Breast epithelium (tissue), 4 donors: Measurements from ENCODE around the gene GAB2. TPM values are rescaled to one million over a fixed set of nuclear protein-coding genes. Genes with fewer than 3 reads are reported as not detected.
A peak's percentile ranks its signal among the peaks of the same experiment; 100 is the strongest.

ENCODE experiments used
- DNase-seq, 2 donors: peaks; one replicate each; pipeline ENCODE4 v3.0.0-alpha.2; 2019; ENCODE audit warnings: low spot score in 2 of 2
- H3K27ac ChIP-seq, 2 donors: fragments of 200-600 bp; sonication (generic) in 1 of 2; one replicate each; pipeline ENCODE4 v1.5.1; 2016 to 2019; ENCODE audit warnings: mild to moderate bottlenecking in 1 of 2
- H3K27me3 ChIP-seq, 2 donors: fragments of 200-600 bp; sonication (generic) in 1 of 2; one replicate each; pipeline versions ENCODE4 v1.5.1 to v1.6.0; 2017 to 2019; ENCODE audit warnings: control low read depth in 1 of 2, mild to moderate bottlenecking in 1 of 2
- H3K36me3 ChIP-seq: fragments of 200-600 bp; one replicate; pipeline ENCODE4 v1.5.1; 2019
- H3K4me1 ChIP-seq, 2 donors: fragments of 200-600 bp; sonication (generic); one replicate each; pipeline ENCODE4 v1.5.1; 2016 to 2019; ENCODE audit warnings: control low read depth in 1 of 2
- H3K4me3 ChIP-seq, 3 donors: fragments of 200-600 bp; sonication (generic); 1 replicate in 2 of 3; 2 replicates in 1 of 3; pipeline ENCODE4 v1.5.1; 2016 to 2019; ENCODE audit warnings: mild to moderate bottlenecking in 3 of 3, moderate library complexity in 2 of 3
- H3K9me3 ChIP-seq, 2 donors: fragments of 200-600 bp; sonication (generic) in 1 of 2; one replicate each; pipeline ENCODE4 v1.5.1; 2016 to 2019; ENCODE audit warnings: control low read depth in 1 of 2
- POLR2A ChIP-seq: fragments of 450-650 bp; IDR thresholded peaks from one replicate; pipeline ENCODE4 v1.6.1; 2016; ENCODE audit warnings: antibody characterized with exemption, mild to moderate bottlenecking, moderate library complexity
- POLR2AphosphoS5 ChIP-seq, 3 donors: sonication (generic); formaldehyde crosslinking; IDR thresholded peaks; one replicate each; pipeline ENCODE4 v1.6.1; 2017; ENCODE audit warnings: antibody characterized with exemption in 3 of 3
- intact Hi-C: fragments of 100-400 bp; cut with DNase I; formaldehyde crosslinking; loops from one replicate; pipeline ENCODE4 v1.15.1; 2023; ENCODE audit warnings: low total_unique reads
- total RNA-seq, 3 donors: library from RNA; depleted of rRNA; stranded (reverse); fragments of >200 nt; gene quantifications; one replicate each; pipeline ENCODE4 v1.1.0, GENCODE V29; 2016
- TF ChIP-seq, protein P1 (sequence below), 3 donors: fragments of 450-650 bp; IDR thresholded peaks; one replicate each; pipeline ENCODE4 v1.5.1; 2016 to 2017; ENCODE audit warnings: antibody characterized with exemption in 3 of 3, mild to moderate bottlenecking in 3 of 3, moderate library complexity in 3 of 3

Gene GAB2
- total RNA-seq, 3 donors from 2014 or later, result 22.9 to 43.8 (median 24.9) TPM

DNA sequence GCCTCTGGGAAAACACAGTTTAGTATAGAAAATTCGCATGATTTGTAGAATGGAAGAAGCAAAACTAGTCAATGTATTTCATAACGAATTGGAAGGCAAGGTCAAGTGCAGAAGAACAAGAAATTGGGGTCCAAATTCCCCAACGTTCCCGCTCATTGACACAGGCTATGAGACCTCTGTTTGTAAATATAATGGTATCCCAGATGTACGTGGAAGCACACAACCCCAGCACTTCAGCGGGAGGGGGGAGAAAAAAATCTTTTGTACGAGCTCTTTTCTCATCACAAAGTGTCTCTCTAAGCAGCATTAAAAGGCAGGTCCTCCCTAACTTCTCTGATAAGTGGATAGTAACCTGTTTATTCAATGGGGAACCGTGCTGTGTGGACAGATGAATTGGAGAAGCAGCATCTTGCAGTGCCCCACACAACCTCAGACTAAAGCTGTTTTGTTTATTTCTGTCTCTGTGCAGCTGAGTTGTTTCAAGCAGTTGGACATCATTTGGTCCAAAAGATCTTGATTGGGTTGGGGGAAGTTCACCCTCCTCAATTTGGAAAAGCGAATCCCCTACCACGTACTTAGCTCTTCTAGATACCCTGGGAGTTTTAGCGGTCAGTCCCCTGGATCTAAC is 1.1 kb upstream of the GAB2 start:
- no peak for TF ChIP-seq POLR2A
- TF ChIP-seq POLR2AphosphoS5 (IDR thresholded peaks at IDR 0.05), result no peak
- TF ChIP-seq, protein P1, sequence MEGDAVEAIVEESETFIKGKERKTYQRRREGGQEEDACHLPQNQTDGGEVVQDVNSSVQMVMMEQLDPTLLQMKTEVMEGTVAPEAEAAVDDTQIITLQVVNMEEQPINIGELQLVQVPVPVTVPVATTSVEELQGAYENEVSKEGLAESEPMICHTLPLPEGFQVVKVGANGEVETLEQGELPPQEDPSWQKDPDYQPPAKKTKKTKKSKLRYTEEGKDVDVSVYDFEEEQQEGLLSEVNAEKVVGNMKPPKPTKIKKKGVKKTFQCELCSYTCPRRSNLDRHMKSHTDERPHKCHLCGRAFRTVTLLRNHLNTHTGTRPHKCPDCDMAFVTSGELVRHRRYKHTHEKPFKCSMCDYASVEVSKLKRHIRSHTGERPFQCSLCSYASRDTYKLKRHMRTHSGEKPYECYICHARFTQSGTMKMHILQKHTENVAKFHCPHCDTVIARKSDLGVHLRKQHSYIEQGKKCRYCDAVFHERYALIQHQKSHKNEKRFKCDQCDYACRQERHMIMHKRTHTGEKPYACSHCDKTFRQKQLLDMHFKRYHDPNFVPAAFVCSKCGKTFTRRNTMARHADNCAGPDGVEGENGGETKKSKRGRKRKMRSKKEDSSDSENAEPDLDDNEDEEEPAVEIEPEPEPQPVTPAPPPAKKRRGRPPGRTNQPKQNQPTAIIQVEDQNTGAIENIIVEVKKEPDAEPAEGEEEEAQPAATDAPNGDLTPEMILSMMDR (IDR thresholded peaks at IDR 0.05), result no peak
- Histone ChIP-seq H3K36me3 (no peaks in the 10 kb centered on the region), H3K27ac (peak overlapping the region; percentile 88 to 100), H3K27me3 (no peaks in the 10 kb centered on the region), H3K9me3 (no peaks in the 10 kb centered on the region), H3K4me1 (no peaks in the 10 kb centered on the region), H3K4me3 (peak overlapping the region; percentile 87 to 98 (median 96))
- intact Hi-C loops, result loop anchor here (5.0 kb wide), 1 partner anchor 154 kb away; the partner anchor contains the start of gene NARS2
- no peak for DNase-seq

DNA sequence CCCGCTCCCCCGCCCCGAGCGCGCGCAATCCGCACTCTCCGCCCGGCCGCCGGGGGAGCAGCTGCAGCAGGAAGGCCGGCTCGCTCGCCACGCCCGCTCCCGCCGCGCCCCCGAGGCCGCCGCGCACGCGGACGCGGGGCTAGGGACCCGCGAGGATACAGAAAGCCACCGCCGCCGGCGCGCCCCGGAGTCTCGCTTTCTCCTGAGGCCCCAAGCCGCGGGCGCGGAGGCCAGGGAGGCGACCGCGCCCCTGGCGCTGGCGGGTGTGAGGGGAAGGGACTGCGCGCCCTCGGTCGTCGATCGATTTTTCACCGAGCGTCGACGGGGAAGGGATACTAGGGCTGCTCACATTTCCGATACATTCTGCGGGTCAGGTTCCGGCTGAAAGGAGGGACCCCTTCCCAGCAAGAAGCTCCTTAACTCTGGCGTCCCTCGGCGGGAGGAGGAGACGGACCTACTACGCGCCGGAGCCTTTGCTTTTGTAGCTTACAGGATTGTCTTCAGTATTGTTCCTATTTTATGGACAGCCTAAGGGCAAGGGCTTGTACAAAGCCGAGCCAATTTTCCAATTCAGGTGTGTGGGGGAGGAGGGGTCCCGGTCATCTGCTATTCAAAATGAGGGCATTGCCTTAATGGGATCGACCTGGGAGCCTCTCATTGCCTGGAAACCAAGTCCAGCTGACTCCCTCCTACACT is 416 bp upstream of the GAB2 start:
- no peaks in the 10 kb centered on the region for H3K4me1 ChIP-seq
- H3K4me3 ChIP-seq, result peak overlapping the region; percentile 87 to 98 (median 96)
- peak; percentile 66 to 68 for DNase-seq
- H3K9me3 ChIP-seq, result no peaks in the 10 kb centered on the region
- intact Hi-C loops, result loop anchor here (5.0 kb wide), 1 partner anchor 154 kb away; the partner anchor contains the start of gene NARS2
- H3K36me3 ChIP-seq, result no peaks in the 10 kb centered on the region
- peak overlapping the region; percentile 88 to 100 for H3K27ac ChIP-seq
- no peaks in the 10 kb centered on the region for H3K27me3 ChIP-seq
- peak; percentile 19 for TF ChIP-seq POLR2A
- peak; percentile 39 to 58 (median 51) for TF ChIP-seq POLR2AphosphoS5 (IDR thresholded peaks at IDR 0.05)
- TF ChIP-seq, protein P1 (IDR thresholded peaks at IDR 0.05), result peak in 2 of 3 donors; percentile 7 to 56

DNA sequence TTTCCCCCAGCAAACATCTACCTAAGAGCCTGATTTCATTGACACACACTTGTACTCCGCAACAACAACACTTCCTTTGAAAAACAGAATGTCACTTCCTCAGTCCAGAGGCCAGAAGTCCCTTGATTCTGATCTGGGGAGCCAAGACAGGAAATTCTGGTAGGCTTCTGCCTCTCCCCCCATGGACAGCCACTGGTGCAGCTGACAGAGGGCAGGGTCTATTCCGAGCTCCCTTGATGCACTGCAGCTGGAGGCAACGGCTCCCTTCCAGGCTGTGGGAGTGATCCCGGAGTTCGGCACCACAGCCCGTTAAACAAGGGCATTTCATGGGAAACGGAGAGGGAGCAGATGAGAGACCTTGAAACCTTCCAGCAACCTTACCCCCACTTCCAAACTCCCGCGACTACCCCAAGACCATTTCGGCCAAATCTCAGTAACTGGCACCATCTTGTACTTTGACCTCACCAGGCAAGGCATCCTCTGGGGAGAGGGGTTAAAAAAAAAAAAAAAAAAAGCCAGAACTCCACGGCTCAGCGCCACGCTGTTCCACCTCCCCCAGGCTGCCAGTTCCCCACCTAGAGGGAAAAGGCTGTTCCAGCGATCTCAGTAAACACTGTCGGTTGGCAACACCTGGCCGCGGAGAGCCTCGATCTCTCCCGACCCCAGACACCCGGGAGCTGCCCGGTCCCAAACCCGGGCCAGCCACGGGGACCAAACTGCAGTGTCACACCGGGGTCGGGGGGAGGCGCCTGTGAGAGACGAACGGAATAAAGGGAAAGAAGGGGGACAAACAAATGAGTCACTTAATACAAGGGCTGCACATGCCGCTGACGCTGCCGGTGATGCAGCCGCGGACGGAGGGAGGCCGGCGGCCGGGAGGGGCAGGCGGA is 1.1 kb downstream of the GAB2 start:
- DNase-seq, result peak; percentile 63 to 80
- peak overlapping the region; percentile 87 to 98 (median 96) for H3K4me3 ChIP-seq
- H3K36me3 ChIP-seq, result no peaks in the 10 kb centered on the region
- no peaks in the 10 kb centered on the region for H3K9me3 ChIP-seq
- intact Hi-C loops, result loop anchor here (5.0 kb wide), 1 partner anchor 156 kb away; the partner anchor contains the start of gene NARS2
- H3K4me1 ChIP-seq, result no peaks in the 10 kb centered on the region
- no peaks in the 10 kb centered on the region for H3K27me3 ChIP-seq
- peak overlapping the region; percentile 95 to 100 for H3K27ac ChIP-seq
- TF ChIP-seq POLR2AphosphoS5 (IDR thresholded peaks at IDR 0.05) (peak; percentile 68 to 92 (median 80)), POLR2A (peak; percentile 76)
- TF ChIP-seq, protein P1 (IDR thresholded peaks at IDR 0.05), result peak; percentile 36 to 59 (median 49)

DNA sequence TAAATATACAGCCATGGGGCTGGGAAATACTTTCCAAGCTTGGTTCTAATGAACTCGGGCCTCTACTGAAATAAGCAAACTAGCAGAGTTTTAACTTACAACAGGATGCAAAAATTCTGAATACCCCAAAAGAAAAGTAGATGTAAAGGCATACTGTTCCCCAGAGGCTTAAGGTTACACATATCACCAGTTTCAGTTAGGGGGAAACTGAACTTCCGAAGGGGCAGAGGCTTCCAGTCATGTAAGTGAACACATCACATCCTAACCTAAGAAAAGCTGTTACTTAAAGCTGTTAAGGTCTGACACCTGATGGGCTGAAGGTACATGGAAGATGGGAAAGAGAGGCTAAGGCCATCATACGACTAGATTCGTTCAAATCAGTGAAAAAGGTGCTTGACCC is 2.3 kb downstream of the GAB2 start:
- TF ChIP-seq POLR2AphosphoS5 (IDR thresholded peaks at IDR 0.05), result no peak
- no peak for TF ChIP-seq POLR2A
- TF ChIP-seq, protein P1 (IDR thresholded peaks at IDR 0.05), result no peak
- Histone ChIP-seq H3K27ac (peak overlapping the region in 1 of 2 donors; percentile 26), H3K36me3 (no peaks in the 10 kb centered on the region), H3K9me3 (peaks cover 1 to 2% of the 10 kb centered on the region in 2 donors), H3K4me3 (no peak overlapping the region), H3K27me3 (no peaks in the 10 kb centered on the region), H3K4me1 (no peaks in the 10 kb centered on the region)
- DNase-seq, result no peak
- intact Hi-C loops, result loop anchor here (5.0 kb wide), 1 partner anchor 157 kb away; the partner anchor contains the start of gene NARS2
